Testis (tissue), 2 donors: ENCODE results near the gene WT1.

Experiments used
- CTCF ChIP-seq, 3 experiments: fragments of 450-650 bp in 2 of 3; fragments of 200-600 bp in 1 of 3; sonication (generic) in 1 of 3; IDR thresholded peaks; one replicate each; pipeline ENCODE4 v1.5.1; 2016 to 2019; ENCODE audit warnings: antibody characterized with exemption in 3 of 3, mild to moderate bottlenecking in 2 of 3, moderate library complexity in 1 of 3
- POLR2A ChIP-seq: fragments of 450-650 bp; IDR thresholded peaks from one replicate; pipeline ENCODE4 v1.6.1; 2017; ENCODE audit warnings: antibody characterized with exemption, mild to moderate bottlenecking, moderate library complexity

DNA sequence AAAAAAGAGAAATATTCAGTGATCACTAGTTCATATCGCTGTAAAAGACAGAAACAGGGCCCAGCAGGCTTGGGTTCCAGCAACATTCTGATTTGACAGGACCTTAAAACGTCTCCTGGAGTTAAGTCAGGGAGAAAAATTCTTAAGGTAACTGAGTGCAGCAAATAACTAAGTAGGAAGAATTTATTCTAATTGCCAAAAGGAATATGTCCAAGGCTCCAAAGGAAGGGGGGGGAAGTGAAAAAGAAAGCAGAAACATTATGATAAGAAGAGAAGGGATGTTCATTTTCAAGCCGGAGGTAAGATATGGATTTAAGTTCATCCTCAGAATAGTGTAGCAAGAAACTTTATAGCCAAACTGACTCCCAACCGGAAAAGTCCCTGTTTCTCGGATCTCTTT, 90.4 kb downstream of the WT1 start:
- TF ChIP-seq POLR2A, result no peak
- TF ChIP-seq CTCF (IDR thresholded peaks at IDR 0.05), result no peak
